Upper lobe of left lung (tissue), 4 donors: Measurements from ENCODE around the gene KAT7.

Source experiments
- CTCF ChIP-seq, 6 experiments: fragments of 450-650 bp in 4 of 6; fragments of 200-600 bp in 2 of 6; sonication (generic) in 2 of 6; IDR thresholded peaks; one replicate each; pipeline ENCODE4 v1.5.1; 2016 to 2019; ENCODE audit warnings: antibody characterized with exemption in 6 of 6
- POLR2A ChIP-seq, 4 donors: fragments of 450-650 bp; IDR thresholded peaks; one replicate each; pipeline ENCODE4 v1.5.1; 2016 to 2017; ENCODE audit warnings: antibody characterized with exemption in 4 of 4, mild to moderate bottlenecking in 2 of 4

GRCh38 chr17:49757151-49757777 lies 31.2 kb upstream of the KAT7 start:
- no peak for TF ChIP-seq CTCF (IDR thresholded peaks at IDR 0.05)
- no peak for TF ChIP-seq POLR2A (IDR thresholded peaks at IDR 0.05)
